Smooth muscle cell (in vitro differentiated cells): ENCODE data around the gene BTBD9. TPM values are rescaled to one million over a fixed set of nuclear protein-coding genes. Genes with fewer than 3 reads are reported as not detected.
"Not testable (repeated sequence)": the region's sequence is repeated elsewhere in the genome, so short reads cannot be mapped to it uniquely, and the experiment has no call there.

Experiments used
- DNase-seq: peaks from one replicate; lab custom pipeline; 2025; ENCODE audit not compliant: unreplicated experiment; lab: John Stamatoyannopoulos, UW
- H2AFZ ChIP-seq: fragments of 200-600 bp; sonication (generic); 2 replicates; pipeline ENCODE4 v1.6.0; 2016; ENCODE audit warnings: antibody characterized with exemption, low read depth, mild to moderate bottlenecking
- H3F3A ChIP-seq: fragments of 200-600 bp; sonication (generic); 2 replicates; pipeline ENCODE4 v1.6.0; 2017; ENCODE audit warnings: antibody characterized with exemption, low read depth
- H3K27ac ChIP-seq: fragments of 200-600 bp; sonication (generic); 2 replicates; pipeline ENCODE4 v1.5.1; 2016; ENCODE audit warnings: low read depth, mild to moderate bottlenecking
- H3K27me3 ChIP-seq: fragments of 200-600 bp; sonication (generic); 2 replicates; pipeline ENCODE4 v1.6.1; 2016; ENCODE audit warnings: low read depth, mild to moderate bottlenecking
- H3K36me3 ChIP-seq: fragments of 200-600 bp; sonication (generic); 2 replicates; pipeline ENCODE4 v1.5.1; 2016; ENCODE audit warnings: low read depth
- H3K4me1 ChIP-seq: fragments of 200-600 bp; sonication (generic); 2 replicates; pipeline ENCODE4 v1.5.1; 2016; ENCODE audit warnings: low read depth
- H3K4me2 ChIP-seq: fragments of 200-600 bp; sonication (generic); 2 replicates; pipeline ENCODE4 v1.6.0; 2016; ENCODE audit warnings: mild to moderate bottlenecking
- H3K4me3 ChIP-seq: fragments of 200-600 bp; sonication (generic); 2 replicates; pipeline ENCODE4 v1.5.1; 2016; ENCODE audit warnings: mild to moderate bottlenecking
- H3K79me2 ChIP-seq: fragments of 200-600 bp; sonication (generic); 2 replicates; pipeline ENCODE4 v1.6.0; 2016; ENCODE audit warnings: low read depth, mild to moderate bottlenecking
- H3K9ac ChIP-seq: fragments of 200-600 bp; sonication (generic); 2 replicates; pipeline ENCODE4 v1.6.0; 2016; ENCODE audit warnings: low read depth
- H3K9me3 ChIP-seq: fragments of 200-600 bp; sonication (generic); replicated peaks from 2 replicates; pipeline ENCODE4 v1.5.1; 2016; ENCODE audit warnings: low read depth
- H4K20me1 ChIP-seq: fragments of 200-600 bp; sonication (generic); 2 replicates; pipeline ENCODE4 v1.6.0; 2016; ENCODE audit warnings: low read depth
- CTCF ChIP-seq: fragments of 200-600 bp; sonication (generic); IDR thresholded peaks from 2 replicates; pipeline ENCODE4 v1.5.1; 2017; ENCODE audit warnings: borderline replicate concordance, mild to moderate bottlenecking, antibody characterized with exemption; ENCODE audit not compliant: insufficient read depth, poor library complexity, severe bottlenecking
- WGBS: methylation state at CpG from one replicate; pipeline ENCODE4 v1.1.7; 2016; ENCODE audit warnings: low lambda C conversion rate; 5-methylcytosine and 5-hydroxymethylcytosine counted together
- polyA plus RNA-seq: library from polyadenylated mRNA; unstranded; fragments of >200 nt; fragmentation: Nextera tagmentation; extraction: Ambion mirVana; gene quantifications from 2 replicates; pipeline ENCODE4 v1.2.1, GENCODE V29; 2016
- total RNA-seq: library from RNA; depleted of rRNA; stranded (reverse); fragments of >200 nt; gene quantifications from 2 replicates; pipeline ENCODE4 v1.2.3, GENCODE V29; 2014

BTBD9 gene
- total and polyA plus RNA-seq, 2 experiments from 2014 or later, result 5.6 to 12.5 TPM

- Histone ChIP-seq H2AFZ (no peak overlapping the region), H3K79me2 (no peaks in the 10 kb centered on the region), H3K9me3 (no peaks in the 10 kb centered on the region), H3K27ac (no peak overlapping the region), H3K4me2 (no peak overlapping the region), H3K4me1 (no peaks in the 10 kb centered on the region), H3F3A (no peaks in the 10 kb centered on the region), H3K36me3 (no peaks in the 10 kb centered on the region), H3K9ac (no peak overlapping the region), H4K20me1 (no peaks in the 10 kb centered on the region), H3K4me3 (no peak overlapping the region), H3K27me3 (no peaks in the 10 kb centered on the region)
- no peak for TF ChIP-seq CTCF
- WGBS, result 91% methylated on average over 3 of the region's 3 CpGs
- DNase-seq, result no peak
Observed at GRCh38 chr6:38432079-38432478, 207.7 kb downstream of the BTBD9 start.

- Histone ChIP-seq H2AFZ (no peak overlapping the region), H3K9me3 (no peaks in the 10 kb centered on the region), H3K4me2 (no peak overlapping the region), H3K27ac (no peak overlapping the region), H3F3A (no peaks in the 10 kb centered on the region), H3K79me2 (no peaks in the 10 kb centered on the region), H3K9ac (no peak overlapping the region), H3K36me3 (no peaks in the 10 kb centered on the region), H3K4me3 (no peak overlapping the region), H3K4me1 (no peaks in the 10 kb centered on the region), H3K27me3 (no peaks in the 10 kb centered on the region), H4K20me1 (no peaks in the 10 kb centered on the region)
- TF ChIP-seq CTCF, result no peak
- 94% methylated on average over 3 of the region's 3 CpGs for WGBS
- DNase-seq, result no peak
Observed at GRCh38 chr6:38429546-38429945, 210.2 kb downstream of the BTBD9 start.

- Histone ChIP-seq H3K27me3 (no peaks in the 10 kb centered on the region), H3K4me3 (no peak overlapping the region), H3K36me3 (no peaks in the 10 kb centered on the region), H3F3A (no peaks in the 10 kb centered on the region), H3K9ac (no peak overlapping the region), H3K27ac (no peak overlapping the region), H3K79me2 (no peaks in the 10 kb centered on the region), H4K20me1 (no peaks in the 10 kb centered on the region), H3K9me3 (no peaks in the 10 kb centered on the region), H2AFZ (no peak overlapping the region), H3K4me1 (no peaks in the 10 kb centered on the region), H3K4me2 (no peak overlapping the region)
- no peak for DNase-seq
- WGBS, result 22% methylated on average over 2 of the region's 2 CpGs
- TF ChIP-seq CTCF, result no peak
Observed at GRCh38 chr6:38427492-38428210, 212.1 kb downstream of the BTBD9 start.

- H3F3A ChIP-seq, H3K9ac ChIP-seq, H3K9me3 ChIP-seq, H3K79me2 ChIP-seq, H3K4me3 ChIP-seq, H2AFZ ChIP-seq, H3K4me2 ChIP-seq, H3K4me1 ChIP-seq, H4K20me1 ChIP-seq, H3K36me3 ChIP-seq, H3K27me3 ChIP-seq, DNase-seq, H3K27ac ChIP-seq: not testable (repeated sequence)
- 79% methylated on average over 11 of the region's 11 CpGs for WGBS
Observed at GRCh38 chr6:38425788-38426488, 213.8 kb downstream of the BTBD9 start.
